Anterior cingulate cortex (tissue), 58 donors: ENCODE data around the gene IFNL2.
"Not testable (repeated sequence)": the region's sequence is repeated elsewhere in the genome, so short reads cannot be mapped to it uniquely, and the experiment has no call there.

Experiments used
- DNase-seq, 58 donors: peaks; one replicate each; lab custom pipeline; 2025; lab: John Stamatoyannopoulos, UW

Gene IFNL2

DNA sequence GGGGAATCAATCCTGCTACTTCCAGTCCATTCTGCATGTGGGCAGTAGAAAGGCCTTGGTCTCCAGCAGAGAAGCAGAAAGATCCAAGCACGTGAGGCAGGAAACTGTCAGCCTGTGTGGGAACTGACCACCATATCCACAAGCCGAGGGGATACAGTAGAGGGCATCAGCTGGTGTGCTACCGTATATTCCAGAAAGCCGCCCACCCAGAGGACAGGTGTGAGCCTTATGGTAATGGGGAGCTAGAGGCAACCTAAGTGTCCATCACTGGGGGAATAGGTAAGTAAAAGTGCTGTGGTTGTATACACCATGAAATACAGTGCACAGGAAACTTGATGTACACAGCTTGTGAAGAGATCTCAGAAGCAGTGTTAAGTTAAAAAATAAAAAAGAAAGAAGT, 25.2 kb downstream of the IFNL2 start:
- no peak for DNase-seq

DNA sequence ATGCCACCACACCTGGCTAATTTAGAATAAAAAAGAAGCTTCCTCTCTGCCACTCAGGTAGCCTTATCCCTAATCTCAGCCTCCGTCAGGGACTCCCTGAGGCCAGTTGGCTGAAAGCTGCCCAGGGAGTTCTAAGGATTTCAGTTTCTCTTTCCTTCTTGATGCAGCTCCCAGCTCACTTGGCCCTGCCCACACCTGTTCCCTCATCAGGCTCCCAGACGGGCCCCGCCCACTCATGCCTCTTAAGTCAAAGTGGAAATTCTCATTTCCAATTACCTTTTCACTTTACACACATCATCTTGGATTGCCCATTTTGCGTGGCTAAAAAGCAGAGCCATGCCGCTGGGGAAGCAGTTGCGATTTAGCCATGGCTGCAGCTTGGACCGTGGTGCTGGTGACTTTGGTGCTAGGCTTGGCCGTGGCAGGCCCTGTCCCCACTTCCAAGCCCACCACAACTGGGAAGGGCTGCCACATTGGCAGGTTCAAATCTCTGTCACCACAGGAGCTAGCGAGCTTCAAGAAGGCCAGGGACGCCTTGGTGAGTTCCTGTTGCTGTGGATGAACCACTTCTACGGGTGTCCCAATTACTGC, 28.0 kb downstream of the IFNL2 start, which contains the start of gene IFNL1:
Gene IFNL1 (plus strand): TSS at position 353 of the 591 bp plus-strand sequence. CDS start 15 bp downstream, at position 368.
- DNase-seq: no peak

DNA sequence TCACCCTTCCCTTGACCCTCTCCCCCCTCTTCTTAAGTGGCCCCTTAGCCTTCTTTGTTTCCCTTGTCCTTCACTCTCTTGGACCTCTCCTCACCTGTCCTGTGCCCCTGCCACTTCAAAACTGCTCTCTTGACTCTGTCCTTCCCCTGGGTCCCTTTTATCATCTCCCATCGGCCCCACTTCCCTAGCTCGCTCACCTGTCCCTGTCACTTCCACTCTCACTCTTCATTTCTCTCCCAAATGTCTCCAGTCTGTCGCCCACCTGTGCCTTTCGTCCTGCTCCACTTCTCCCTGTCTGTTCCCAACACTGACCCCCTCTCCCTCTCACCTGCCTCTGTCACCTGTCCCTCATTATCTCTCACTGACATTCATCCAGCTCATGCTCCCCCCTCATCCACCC, 28.7 kb downstream of the IFNL2 start:
- DNase-seq: no peak

DNA sequence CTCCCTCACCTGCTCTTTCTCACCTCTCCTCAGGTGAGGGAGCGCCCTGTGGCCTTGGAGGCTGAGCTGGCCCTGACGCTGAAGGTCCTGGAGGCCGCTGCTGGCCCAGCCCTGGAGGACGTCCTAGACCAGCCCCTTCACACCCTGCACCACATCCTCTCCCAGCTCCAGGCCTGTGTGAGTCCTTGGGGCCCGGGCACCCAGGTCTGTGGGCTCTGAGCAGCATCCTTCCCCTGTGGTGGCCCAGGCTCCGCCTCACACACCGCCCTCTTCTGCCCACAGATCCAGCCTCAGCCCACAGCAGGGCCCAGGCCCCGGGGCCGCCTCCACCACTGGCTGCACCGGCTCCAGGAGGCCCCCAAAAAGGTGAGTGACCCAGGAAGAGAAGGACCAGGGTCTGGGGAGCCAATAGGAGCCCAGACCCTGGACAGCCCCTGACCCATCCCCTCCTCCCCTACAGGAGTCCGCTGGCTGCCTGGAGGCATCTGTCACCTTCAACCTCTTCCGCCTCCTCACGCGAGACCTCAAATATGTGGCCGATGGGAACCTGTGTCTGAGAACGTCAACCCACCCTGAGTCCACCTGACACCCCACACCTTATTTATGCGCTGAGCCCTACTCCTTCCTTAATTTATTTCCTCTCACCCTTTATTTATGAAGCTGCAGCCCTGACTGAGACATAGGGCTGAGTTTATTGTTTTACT, 29.9 kb downstream of the IFNL2 start:
- DNase-seq: no peak

DNA sequence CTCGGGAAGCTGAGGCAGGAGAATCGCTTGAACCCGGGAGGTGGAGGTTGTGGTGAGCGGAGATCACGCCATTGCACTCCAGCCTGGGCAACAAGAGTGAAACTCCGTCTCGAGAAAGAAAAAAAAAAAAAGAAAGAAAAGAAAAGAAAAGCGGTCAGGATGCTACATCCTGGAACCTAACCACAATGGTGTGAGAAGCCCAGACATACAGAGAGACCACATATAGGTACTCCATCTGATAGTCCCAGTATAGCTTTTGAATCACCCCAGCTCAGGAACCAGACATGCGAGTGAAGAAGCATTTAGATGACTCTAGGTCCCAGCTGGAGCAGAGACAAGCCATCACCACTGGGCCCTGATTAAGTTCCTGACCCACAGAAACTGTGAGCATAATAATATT, 31.2 kb downstream of the IFNL2 start:
- DNase-seq: no peak

DNA sequence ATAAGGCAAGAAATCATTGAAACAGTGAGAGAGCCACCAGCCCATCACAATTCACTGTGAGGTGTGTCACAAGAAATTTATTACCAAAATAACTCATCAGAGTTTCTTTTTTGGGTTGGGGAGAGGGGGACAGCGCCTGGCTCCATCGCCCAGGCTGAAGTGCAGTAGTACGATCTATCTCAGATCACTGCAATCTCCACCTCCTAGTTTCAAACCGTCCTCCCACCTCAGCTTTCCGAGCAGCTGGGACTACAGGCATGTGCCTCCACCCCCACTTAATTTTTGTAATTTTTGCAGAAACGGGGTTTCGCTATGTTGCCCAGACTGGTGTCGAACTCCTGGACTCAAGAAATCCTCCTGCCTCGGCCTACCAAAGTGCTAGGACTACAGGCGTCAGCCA, 31.6 kb downstream of the IFNL2 start:
- no peak for DNase-seq

DNA sequence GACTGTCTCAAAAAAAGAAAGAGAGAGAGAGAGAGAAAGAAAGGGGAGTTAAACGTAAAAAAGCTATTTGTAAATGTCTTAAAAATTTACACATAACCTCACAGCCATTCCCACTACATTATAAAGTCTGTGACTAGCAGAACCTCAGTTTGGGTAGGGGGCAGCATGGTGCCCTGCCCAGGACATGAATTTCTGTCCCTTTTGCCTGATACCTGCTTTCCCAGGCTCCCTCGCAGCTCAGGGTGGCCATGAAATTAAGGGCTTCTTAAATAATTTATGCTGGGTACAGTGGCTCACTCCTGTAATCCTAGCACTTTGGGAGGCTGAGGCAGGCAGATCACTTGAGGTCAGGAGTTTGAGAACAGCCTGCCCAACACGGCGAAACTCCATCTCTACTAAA, 32.8 kb downstream of the IFNL2 start:
- DNase-seq: no peak

DNA sequence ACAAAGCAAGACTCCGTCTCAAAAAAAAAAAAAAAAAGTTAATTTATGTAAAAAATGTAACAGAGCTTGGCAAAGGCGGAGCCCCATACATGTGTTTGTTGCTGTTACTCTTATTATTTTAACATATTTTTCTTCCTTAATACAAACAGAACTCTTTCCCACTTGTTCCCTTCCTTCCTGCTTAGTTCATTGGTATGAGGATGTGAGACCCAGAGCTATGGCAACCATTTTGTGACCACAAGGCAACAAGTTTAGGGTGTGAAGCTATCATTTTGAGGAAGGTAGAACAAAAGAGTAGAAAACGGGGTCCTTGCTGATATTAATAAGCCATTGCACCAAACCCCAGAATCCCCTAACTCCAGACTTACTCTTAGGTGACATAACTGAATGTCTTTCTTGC, 33.4 kb downstream of the IFNL2 start:
- DNase-seq: no peak

DNA sequence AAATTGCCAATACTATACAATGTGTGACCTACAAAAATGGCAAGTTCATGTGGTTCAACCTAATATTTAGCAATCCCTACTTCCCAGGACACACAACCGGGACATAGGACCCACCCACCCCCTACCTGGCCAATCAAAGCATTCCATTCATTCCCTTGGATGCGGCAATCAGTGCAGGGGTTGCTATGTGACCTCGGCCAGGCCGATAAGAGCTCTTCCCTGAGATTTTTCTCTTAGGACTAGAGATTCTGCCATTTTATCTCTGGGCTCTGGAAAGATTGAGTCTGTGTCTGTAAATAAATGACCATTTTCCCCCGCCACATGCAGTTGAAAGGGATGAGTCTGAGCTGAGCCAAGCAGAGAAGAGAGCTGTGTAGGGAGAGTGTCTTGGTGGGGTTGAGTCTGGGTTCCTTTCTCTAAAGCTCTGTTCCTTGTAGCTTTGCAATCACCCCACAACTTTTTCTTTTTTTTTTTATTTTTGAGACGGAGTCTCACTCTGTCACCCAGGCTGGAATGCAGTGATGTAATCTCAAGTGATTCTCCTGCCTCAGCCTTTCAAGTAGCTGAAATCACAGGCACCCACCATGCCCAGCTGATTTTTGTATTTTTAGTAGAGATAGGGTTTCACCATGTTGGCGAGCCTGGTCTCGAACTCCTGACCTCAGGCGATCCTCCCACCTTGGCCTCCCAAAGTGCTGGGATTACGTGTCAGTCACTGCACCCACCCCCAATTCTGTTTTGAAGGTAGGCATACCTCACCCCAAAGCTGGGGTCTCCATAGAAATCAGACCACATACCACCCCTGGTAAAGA, 35.4 kb downstream of the IFNL2 start:
- DNase-seq: no peak

DNA sequence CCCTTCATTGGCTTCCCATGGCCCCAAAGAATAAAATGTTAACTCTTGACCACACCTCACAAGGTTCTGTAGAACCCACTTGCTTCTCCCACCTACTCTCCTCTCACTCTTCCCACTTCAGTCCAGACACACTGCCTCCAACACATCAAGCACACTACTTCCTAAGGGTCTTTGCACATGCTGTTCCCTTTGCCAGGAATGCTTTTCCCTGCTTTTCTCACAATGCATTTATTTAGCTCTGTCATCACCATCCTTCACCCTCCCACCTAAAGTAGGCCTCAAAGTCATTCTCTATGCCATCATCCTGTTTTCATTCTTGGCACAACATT, 36.0 kb downstream of the IFNL2 start:
- no peak for DNase-seq

DNA sequence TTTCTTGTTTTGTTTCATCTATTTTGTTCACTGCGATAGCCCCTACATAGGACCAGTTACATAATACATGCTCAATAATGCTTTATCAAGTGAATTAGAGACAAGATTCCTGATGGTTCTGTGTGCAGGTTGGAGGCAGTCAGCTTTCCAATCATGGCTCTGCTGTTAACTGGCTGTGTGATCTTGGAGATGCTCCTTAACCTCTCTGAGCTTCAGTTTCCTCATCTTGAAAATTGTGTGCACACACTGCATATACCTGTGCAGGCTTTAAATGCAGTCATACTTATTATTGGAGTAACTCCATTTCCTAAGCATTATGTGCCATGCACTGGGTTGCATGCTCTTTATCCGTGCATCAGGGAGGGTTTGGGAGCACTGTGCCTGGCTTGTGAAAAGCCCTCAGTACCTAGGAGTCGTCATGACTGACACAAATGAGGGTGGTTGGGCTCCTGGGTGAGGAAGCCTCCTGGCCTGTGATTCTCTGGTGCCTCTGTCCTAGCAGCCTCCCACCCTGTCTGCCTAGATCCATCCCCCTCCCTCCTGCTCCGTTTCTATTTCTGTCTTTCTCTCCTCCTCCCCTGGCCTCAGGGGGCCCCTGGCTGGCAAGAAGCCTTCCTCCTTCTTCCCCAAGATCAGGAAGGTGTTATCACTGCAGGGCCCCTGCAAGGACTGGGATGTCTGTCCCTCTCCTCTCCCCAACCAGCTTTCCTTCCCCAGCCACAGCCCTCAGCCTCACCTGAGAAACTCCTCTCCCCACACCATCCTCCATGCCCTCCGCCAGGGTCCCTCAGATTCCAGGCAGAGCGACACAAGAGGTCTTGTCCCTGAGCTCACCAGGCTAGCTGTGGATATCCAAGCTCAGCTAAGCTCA, 36.7 kb downstream of the IFNL2 start:
- DNase-seq: no peak

DNA sequence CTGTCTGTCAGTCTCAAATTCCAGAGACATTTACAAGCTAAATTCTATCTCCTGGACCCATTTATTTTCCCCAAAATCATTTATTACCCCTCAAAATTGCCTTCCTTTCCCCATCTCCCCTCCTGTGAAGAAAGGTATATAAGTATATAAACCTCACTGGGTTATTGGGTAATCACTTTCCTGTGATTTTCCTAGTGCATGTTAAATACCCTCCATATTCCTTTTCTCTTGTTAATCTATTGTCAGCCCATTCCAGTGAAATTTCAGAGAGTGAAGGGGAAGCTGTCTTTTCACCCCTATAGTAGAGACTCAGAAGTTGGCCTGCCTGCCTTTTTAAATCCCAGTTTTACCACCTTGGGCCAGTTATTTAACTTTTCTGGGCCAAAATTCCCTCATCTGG, 37.9 kb downstream of the IFNL2 start:
- DNase-seq: no peak

DNA sequence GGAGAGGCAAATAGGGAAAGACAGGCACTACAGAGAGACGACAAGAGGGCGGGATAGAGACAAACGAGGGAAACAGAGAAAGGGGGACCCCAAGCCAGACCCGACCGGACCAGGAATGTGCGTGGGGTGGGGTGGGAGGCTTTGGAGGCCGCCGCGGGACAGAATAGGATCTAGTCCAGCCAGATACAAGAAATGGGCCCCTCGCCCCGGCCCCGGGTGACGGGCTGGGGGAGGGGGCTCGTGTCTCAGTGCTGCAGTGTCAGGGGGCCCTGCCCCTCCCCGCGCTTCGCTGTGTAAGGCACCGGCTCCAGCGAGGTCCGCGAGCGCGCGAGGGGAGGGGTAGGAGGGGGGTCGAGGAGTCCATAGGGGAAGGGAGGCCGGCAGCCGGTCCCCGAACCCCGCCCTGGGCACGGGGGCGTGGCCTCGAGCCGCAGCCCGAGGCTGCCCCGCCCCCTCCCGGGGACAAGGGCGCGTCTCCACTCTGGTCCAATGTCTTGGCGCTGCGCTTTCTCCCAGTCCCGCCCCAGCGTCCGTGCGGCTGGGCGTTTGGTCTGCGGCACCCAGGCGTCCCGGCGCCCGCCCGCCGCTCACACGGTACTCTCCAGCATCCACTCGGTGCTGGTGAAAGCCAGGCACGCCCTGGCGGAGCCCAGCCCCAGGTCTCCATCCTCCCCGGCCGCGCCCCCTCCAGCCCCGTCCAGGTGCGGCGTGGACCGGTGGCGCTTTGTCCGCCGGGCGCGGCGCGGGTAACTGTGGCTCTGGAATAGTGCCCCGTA, 39.0 kb downstream of the IFNL2 start:
- no peak for DNase-seq

DNA sequence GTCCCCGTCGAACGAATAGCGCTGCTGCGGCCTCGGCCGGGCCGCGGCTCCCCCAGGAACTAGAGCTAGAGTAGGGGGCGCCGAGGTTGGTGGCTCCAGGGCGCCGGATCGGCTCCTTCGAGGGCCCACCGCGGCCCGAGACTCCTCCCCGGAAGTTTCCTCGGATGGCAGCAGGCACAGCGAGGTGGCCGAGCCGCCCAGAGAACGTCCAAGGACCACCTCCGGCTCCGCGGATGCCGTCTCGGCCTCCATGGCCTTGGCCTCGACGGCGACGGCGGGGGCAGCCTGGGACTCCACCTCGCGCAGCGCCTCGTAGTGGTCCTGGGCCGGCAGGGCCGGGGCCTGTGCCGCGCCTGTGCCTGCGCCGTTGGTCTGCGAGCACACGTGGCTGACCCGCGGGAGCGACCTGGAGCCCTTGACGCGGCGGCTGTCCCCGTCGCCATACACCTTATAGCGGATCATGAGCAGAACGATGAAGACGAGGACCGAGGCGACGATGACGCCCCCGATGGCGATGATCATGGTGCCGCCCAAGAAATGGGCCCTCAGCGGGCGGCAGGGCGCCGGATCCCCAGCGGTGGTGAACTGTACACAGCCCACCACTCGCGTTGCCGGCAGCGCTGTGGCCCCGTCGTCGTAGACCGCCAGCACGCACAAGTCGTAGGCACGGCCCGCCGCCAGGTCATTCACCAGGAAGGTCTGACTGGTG, 39.8 kb downstream of the IFNL2 start:
- DNase-seq: no peak

DNA sequence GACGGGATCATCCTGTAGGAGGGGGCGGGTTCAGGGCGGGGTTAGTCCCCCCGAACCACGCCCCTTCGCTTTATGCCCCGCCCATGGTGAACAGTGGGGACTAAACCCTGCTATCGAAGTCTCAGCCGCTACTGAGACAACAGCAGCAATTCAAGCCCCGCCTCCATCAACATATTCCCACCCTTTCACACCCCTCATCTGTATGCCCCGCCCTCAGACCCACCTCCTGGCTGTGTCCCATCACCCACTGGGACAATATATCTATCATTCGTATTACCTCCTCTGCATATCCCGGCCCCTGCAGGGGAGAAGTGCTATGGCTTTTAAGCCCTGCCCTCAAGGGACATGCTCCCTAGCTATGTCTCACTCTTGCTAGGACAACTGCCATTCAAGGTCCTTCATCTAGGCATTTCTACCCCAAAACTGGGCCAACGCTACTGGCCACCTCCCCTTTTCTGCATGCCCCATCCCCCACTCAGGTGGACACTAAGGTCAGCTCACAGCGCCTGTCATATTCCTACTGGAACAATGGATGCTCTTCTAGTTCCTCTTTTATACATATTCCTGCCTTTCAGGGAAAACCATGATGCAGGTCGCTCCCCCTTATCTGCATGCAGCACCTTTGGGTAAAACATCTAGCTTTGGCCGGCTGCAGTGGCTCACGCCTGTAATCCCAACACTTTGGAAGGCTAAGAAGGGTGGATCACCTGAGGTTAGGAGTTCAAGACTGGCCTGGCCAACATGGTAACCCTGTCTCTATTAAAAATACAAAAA, 40.5 kb downstream of the IFNL2 start:
- DNase-seq: no peak

DNA sequence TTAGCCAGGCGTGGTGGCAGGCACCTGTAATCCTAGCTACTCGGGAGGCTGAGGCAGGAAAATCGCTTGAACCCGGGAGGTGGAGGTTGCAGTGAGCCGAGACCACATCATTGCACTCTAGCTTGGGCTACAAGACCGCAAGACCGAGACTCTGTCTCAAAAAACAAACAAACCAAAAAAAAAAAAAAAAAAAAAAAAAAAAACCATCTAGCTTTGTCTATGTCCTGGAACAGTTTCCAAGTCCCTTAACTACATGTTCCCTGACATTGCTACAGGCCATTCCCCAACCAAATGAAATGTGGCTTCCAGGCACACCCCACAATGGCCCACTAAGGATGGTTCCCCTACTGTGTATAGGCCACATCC, 41.1 kb downstream of the IFNL2 start:
- not testable (repeated sequence) for DNase-seq

DNA sequence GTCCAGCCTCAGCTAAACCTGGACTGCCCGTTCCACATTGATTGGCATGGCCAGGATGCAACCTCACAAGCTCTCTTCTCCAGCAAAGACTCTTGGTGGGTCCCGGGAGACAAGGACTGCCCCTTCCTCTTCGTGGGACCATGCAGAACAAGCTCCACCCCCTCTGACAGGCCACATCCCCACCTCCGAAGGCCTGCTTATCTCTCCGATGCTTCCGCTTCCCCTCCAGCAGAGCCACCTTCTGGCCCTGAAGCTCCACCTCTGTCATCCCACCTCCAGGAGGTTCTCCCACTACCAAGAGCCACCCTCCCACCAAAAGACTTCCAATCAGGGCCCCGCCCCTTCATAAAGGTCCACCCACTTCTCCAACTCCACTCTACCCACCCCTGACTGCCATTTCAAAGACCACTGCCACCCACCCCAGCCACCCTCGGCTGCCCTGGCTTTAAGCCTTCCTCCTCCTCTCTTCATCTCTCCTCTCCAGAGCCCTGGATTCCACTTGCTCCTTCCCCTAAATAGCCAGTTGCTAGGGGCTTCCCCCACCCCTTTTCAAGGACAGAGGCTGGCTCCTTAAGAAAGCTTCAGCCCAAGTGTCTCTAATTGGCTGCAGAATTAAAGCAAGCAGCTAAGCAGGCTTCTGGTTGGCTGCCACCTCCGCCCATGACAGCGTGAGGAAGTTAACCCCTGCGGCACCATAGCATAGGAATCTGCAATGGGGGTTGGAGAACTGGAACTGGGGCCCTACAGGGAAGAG, 42.5 kb downstream of the IFNL2 start:
- peak in 50 of 58 donors; percentile 5 to 90 (median 48) for DNase-seq
